Measurements from ENCODE around the gene FAM221A. TPM values are rescaled to one million over a fixed set of nuclear protein-coding genes. Genes with fewer than 3 reads are reported as not detected.
A peak's percentile ranks its signal among the peaks of the same experiment; 100 is the strongest.

FAM221A gene
- total and polyA plus RNA-seq, 4 donors, result 9.2 to 18.3 (median 11.1) TPM

DNA sequence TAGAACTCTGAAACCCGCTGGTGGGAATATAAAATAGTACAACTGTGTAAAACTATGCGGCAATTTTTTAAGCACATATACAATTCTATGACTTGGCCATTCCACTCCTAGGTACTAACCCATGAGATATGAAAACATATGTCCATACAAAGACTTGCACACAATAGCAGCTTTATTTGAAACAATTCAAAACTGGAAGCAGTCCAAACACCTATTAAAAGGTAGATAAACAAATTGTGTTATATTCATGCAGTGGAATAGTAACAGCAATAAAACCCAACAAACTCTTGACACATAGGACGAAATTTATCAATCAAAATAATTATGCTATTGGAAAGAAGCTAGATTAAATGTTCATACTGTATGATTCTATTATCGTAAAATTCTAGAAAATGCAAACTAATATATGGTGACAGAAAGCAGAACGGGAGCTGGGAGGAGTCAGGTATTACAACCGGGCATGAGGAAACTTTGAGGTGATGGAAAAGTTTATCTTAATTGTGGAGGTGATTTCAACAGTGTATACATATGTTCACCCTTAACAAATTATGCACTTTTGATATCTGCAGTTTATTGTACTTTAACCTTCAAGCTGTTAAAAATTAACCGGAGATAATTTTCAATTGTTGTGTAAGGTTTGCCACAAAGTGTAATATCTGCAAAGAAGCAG lies 29.2 kb downstream of the FAM221A start:
- ATAC-seq (ENCODE audit: insufficient read depth, low FRiP score) (no peak), DNase-seq (no peak)
- WGBS, 2 donors, result 85 to 88% methylated on average over 7 of the region's 7 CpGs
- peaks cover 3 to 7% (median 5%) of the 10 kb centered on the region in 4 donors for H3K36me3 ChIP-seq (ENCODE audit: control insufficient read depth in 4 of 4, insufficient read depth in 4 of 4, low read length in 4 of 4)
- no peak overlapping the region for H3K27ac ChIP-seq (ENCODE audit: low read depth in 1 of 2, low read length in 1 of 2)
- TF ChIP-seq, protein P1, sequence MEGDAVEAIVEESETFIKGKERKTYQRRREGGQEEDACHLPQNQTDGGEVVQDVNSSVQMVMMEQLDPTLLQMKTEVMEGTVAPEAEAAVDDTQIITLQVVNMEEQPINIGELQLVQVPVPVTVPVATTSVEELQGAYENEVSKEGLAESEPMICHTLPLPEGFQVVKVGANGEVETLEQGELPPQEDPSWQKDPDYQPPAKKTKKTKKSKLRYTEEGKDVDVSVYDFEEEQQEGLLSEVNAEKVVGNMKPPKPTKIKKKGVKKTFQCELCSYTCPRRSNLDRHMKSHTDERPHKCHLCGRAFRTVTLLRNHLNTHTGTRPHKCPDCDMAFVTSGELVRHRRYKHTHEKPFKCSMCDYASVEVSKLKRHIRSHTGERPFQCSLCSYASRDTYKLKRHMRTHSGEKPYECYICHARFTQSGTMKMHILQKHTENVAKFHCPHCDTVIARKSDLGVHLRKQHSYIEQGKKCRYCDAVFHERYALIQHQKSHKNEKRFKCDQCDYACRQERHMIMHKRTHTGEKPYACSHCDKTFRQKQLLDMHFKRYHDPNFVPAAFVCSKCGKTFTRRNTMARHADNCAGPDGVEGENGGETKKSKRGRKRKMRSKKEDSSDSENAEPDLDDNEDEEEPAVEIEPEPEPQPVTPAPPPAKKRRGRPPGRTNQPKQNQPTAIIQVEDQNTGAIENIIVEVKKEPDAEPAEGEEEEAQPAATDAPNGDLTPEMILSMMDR (IDR thresholded peaks at IDR 0.05; ENCODE audit: control extremely low read depth, extremely low read depth), result no peak
- H3K9ac ChIP-seq (ENCODE audit: insufficient read depth in 1 of 2, low read length in 2 of 2), result no peak overlapping the region
- no peaks in the 10 kb centered on the region for H3K4me1 ChIP-seq (ENCODE audit: control insufficient read depth in 5 of 5, insufficient read depth in 5 of 5, low read length in 5 of 5)
- no peaks in the 10 kb centered on the region for H3K27me3 ChIP-seq (ENCODE audit: control insufficient read depth in 3 of 3, insufficient read depth in 3 of 3, low read length in 2 of 3)
- H3K4me3 ChIP-seq, result no peak overlapping the region
- H3K9me3 ChIP-seq (ENCODE audit: control insufficient read depth in 4 of 4, insufficient read depth in 3 of 4, low read length in 3 of 4), result peaks cover 0 to 6% (median 2%) of the 10 kb centered on the region in 4 donors

DNA sequence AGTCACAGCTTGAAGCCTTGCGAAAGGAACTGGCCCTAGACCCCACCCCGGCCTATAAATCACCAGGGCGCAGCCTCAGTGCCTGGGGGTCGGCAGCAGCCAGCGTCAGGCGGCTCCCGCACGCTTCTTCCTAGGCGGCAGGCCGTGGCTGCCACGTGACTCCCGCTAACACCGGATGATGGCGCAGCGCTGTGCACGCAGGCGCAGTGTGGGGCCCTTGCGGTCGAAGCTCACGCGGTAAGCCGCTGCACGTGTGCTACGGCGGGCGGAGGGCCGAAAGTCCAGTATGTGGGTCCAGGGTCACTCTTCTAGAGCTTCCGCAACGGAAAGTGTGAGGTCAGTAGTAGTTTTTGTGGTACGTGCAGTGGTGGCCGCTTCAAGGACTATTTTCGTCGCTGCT lies 30.0 kb downstream of the FAM221A start, which contains the start of gene STK31:
Gene STK31, plus strand, starts transcription at position 220 of the 400 bp plus-strand sequence. Its CDS starts 67 bp downstream, at position 287.
- no peak within 1 kb of the TSS for H3K9ac ChIP-seq (ENCODE audit: insufficient read depth in 1 of 2, low read length in 2 of 2)
- H3K9me3 ChIP-seq (ENCODE audit: control insufficient read depth in 4 of 4, insufficient read depth in 3 of 4, low read length in 3 of 4), result peaks cover 0 to 5% (median under 1%) of the 10 kb centered on the region in 4 donors
- no peak within 1 kb of the TSS for H3K4me3 ChIP-seq
- TF ChIP-seq, protein P1 (IDR thresholded peaks at IDR 0.05; ENCODE audit: control extremely low read depth, extremely low read depth), result no peak
- H3K4me1 ChIP-seq (ENCODE audit: control insufficient read depth in 5 of 5, insufficient read depth in 5 of 5, low read length in 5 of 5), result no peaks in the 10 kb centered on the region
- 94% methylated on average over 33 of the region's 33 CpGs for WGBS, 2 donors
- DNase-seq, result no peak
- no peaks in the 10 kb centered on the region for H3K27me3 ChIP-seq (ENCODE audit: control insufficient read depth in 3 of 3, insufficient read depth in 3 of 3, low read length in 2 of 3)
- no peak within 1 kb of the TSS for H3K27ac ChIP-seq (ENCODE audit: low read depth in 1 of 2, low read length in 1 of 2)
- peaks cover 0 to 6% (median 3%) of the 10 kb centered on the region in 4 donors for H3K36me3 ChIP-seq (ENCODE audit: control insufficient read depth in 4 of 4, insufficient read depth in 4 of 4, low read length in 4 of 4)
- ATAC-seq (ENCODE audit: insufficient read depth, low FRiP score), result peak; percentile 11

DNA sequence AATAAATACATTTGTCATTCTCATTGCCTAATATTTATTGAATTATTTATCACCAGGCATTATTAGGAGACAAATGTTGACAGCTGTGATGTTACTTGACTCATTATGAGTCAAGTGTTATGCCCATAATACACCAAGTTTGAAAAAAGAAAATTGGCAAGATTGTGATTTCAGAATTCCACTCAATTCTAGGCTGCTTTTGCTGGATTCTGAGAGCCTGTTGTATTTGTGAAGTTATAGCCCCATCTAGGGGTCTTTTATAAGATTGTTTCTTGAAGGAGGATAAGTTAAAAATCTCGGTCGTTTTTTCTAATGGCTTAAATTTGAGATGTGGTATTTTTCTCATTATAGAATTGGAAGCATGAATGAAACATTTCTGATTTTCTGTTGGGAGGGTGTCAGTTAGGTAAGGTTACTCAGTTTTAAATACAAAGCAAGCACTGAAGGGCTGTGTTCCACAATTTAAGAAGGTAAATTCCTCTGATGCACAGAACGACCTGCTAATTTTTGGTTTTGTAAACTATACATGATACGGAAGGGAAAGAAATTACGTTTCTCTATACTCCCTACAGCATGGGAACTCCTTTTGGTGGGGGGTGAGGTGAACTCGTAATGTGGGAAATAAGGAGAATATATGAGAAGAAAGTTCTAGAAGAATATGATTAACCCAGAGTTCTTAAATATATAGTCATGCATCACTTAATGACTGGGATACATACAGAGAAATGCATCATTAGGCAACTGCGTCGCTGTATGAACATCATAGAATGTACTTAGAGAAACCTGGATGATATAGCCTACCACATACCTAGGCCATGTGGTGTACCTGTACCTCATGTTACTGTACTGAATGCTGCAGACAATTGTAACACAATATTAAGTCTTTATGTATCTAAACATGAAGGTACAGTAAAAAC lies 32.6 kb downstream of the FAM221A start:
- no peak for ATAC-seq (ENCODE audit: insufficient read depth, low FRiP score)
- H3K9ac ChIP-seq (ENCODE audit: insufficient read depth in 1 of 2, low read length in 2 of 2), result no peak overlapping the region
- TF ChIP-seq, protein P1 (IDR thresholded peaks at IDR 0.05; ENCODE audit: control extremely low read depth, extremely low read depth), result peak; percentile 36
- H3K4me1 ChIP-seq (ENCODE audit: control insufficient read depth in 5 of 5, insufficient read depth in 5 of 5, low read length in 5 of 5), result no peaks in the 10 kb centered on the region
- 55 to 56% methylated on average over 8 of the region's 8 CpGs for WGBS, 2 donors
- no peak overlapping the region for H3K27ac ChIP-seq (ENCODE audit: low read depth in 1 of 2, low read length in 1 of 2)
- H3K4me3 ChIP-seq, result no peak overlapping the region
- no peaks in the 10 kb centered on the region for H3K9me3 ChIP-seq (ENCODE audit: control insufficient read depth in 4 of 4, insufficient read depth in 3 of 4, low read length in 3 of 4)
- peak in 2 of 3 donors; percentile 81 to 82 for DNase-seq
- no peaks in the 10 kb centered on the region for H3K36me3 ChIP-seq (ENCODE audit: control insufficient read depth in 4 of 4, insufficient read depth in 4 of 4, low read length in 4 of 4)
- no peaks in the 10 kb centered on the region for H3K27me3 ChIP-seq (ENCODE audit: control insufficient read depth in 3 of 3, insufficient read depth in 3 of 3, low read length in 2 of 3)

All from lung (tissue), 12 donors.